NCI-H1092 treated with DMSO at 0.1 percent for 48 hours (cell line): ENCODE results near the gene SIGLEC1.

Experiments
- DNase-seq: peaks from one replicate; lab custom pipeline; 2025; lab: John Stamatoyannopoulos, UW

The SIGLEC1 gene

GRCh38 chr20:3728876-3729275 is 16.5 kb upstream of the SIGLEC1 start:
- no peak for DNase-seq

- DNase-seq = no peak
Measured at GRCh38 chr20:3728354-3728753, 16.0 kb upstream of the SIGLEC1 start.

- DNase-seq = no peak
Measured at GRCh38 chr20:3727401-3728021, 15.1 kb upstream of the SIGLEC1 start.

DNA sequence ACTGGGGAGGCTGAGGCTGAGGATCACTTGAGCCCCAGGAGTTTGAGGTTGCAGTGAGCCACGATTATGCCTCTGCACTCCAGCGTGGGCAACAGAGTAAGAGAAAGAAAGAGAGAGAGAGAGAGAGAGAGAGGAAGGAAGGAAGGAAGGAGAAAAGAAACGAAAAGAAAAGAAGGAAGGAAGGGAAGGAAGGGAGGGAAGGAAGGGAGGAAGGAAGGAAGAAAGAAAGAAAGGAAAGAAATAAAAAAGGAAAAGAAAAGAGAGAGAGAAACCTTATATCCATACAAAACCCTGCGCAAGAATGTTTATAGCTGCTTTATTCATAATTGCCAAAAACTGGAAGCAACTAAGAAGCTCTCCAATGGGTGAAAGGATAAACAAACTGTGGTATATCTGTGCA is 12.0 kb upstream of the SIGLEC1 start:
- no peak for DNase-seq

DNA sequence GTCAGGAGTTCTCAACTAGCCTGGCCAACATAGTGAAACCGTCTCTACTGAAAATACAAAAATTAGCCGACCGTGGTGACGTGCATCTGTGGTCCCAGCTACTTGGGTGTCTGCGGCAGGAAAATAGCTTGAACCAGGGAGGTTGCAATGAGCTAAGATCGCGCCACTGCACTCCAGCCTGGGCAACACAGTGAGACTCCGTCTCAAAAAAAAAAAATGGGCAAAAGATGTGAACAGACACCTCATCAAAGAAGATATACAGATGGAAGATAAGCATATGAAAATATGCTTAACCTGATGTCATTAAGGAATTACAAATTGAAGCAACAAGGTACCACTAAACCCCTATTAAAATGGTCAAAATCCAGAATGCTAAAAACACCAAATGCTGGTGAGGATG is 10.9 kb upstream of the SIGLEC1 start:
- no peak for DNase-seq

GRCh38 chr20:3721912-3722311 is 9.5 kb upstream of the SIGLEC1 start:
- DNase-seq = no peak

- DNase-seq = no peak
Measured at GRCh38 chr20:3720626-3721025, 8.2 kb upstream of the SIGLEC1 start.

GRCh38 chr20:3720068-3720467 is 7.7 kb upstream of the SIGLEC1 start:
- DNase-seq = no peak

DNA sequence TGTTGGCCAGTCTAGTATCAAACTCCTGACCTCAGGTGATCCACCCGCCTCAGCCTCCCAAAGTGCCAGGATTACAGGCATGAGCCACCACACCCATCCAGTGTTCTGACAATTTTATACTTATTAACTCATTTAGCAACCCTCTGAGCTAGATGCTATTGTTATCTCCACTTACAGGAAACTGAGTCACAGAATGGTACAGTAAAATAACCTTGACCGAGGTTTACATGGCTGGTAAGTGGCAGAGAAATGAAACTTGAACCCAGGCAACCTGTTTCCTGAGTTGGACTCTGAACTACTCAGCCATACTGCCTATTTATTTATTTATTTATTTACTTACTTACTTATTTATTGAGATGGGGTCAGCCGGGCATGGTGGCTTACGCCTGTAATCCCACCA is 6.6 kb upstream of the SIGLEC1 start:
- DNase-seq = no peak

- peak; percentile 25 for DNase-seq
Measured at GRCh38 chr20:3716195-3716834, 3.9 kb upstream of the SIGLEC1 start.

DNA sequence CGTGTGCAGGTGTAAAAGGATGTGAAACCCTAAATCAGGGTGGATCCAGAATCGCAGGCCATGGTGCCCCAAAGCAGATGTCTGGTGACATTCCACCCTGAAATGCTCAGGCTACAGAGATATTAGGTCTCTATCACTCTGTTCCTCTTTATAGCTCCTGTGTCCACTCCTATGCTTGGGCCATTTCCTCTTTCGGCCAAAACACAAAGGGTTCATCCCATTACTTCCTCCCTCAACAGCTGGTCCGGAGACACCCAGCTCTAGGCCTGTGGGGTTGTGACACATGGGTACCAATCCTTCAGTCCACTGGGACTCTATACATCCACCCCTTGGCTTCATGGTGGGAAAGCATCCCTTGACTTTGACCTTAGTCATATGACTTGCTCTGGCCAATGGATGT is 1.7 kb upstream of the SIGLEC1 start:
- DNase-seq = no peak

- no peak for DNase-seq
Measured at GRCh38 chr20:3711484-3711941, 887 bp downstream of the SIGLEC1 start.

- peak; percentile 22 for DNase-seq
Measured at GRCh38 chr20:3710703-3711483, 1.5 kb downstream of the SIGLEC1 start.

DNA sequence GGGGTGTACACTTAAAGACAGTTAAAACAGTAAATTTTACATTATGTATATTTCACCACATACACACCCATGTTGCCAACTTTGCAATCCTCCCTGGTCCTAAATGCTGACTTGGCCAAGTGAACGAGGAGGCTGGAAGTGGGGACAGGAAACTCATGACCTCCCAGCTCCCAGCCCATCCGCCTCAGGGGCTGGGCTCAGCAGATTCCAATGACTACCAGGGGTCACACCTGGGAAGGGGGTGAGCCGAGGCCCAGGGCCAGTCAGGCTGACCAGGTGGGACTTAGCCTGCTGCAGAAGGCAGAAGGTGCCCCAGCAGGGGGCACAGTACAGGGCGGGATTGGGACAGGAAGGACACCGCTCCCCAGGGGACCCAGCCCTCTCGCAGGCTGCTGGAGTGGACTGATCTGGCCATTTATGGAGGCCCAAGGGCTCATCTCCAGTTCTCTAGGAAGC is 2.4 kb downstream of the SIGLEC1 start:
- DNase-seq = no peak

DNA sequence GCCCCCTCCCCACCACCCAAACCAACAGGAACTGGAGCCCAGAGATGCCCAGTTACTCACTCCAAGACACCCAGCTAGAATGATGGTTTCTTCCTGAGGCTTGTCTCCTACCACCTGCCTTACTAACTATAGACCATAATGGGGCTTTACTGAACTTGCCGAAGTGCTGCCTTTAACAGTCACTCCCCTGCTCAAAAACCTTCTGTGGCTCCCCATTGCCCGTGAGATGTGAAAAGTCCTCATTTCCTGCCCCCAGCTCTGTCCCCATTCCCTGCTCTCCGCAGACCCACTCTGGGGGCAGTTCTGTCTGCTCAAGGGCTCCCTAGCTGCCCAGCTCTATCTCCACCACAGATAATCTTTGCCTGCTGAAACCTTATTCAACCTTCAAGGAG is 4.9 kb downstream of the SIGLEC1 start:
- no peak for DNase-seq

- no peak for DNase-seq
Measured at GRCh38 chr20:3706774-3707507, 5.5 kb downstream of the SIGLEC1 start.

GRCh38 chr20:3705970-3706739 is 6.2 kb downstream of the SIGLEC1 start:
- no peak for DNase-seq

- DNase-seq = no peak
Measured at GRCh38 chr20:3705491-3705969, 6.9 kb downstream of the SIGLEC1 start.

DNA sequence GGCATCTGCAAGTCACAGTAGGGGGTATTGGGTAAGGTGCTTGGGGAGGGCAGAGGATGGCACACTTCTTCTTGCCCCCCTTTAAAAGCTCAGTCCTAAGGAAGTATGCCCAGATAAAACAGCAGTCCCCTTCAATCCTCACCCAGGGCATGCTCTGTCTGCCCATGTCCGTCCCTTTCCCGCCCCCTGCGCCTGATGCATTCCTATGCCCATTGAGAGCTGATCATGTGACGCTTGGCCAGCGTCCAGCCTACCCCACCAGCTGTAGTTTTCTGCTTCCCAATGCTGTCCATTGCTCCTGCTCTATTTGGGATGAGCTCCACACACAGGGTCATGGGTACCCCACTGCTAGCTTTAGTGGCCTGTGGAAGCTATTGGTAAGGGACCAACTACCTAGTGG is 8.3 kb downstream of the SIGLEC1 start:
- no peak for DNase-seq

DNA sequence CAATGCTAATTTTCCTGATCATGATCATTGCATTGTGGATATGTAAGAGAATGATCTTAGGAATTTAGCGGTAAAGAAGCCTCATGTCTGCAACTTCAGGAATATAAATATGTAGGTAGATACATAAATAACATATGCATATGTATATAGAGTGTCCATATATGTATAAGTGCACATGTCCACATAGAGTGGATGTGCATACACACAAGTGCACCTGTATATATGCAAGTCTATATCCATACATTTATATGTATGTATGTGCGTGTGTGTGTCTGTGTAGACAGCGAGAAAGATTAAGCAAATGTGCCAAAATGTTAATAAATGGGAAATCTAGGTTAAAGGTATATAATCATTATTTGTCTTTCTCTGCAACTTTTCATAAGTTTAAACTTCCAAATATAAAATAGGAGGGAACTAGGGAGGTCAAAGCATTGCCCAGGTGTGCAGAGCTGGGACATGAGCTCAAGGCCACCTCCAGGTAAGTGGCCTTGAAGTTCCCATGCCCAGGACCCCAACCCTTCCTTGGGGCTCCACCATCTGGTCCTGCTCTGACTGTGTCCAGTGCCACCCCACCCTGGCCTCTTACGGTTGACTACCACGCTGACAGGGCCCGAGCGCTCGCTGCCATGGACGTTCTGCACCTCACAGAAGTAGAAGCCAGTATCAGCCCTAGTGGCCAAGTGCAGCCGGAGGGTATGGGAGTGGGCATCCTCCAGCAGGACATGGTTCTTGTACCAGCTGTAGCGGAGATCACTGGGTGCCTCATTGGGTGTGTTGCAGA is 9.6 kb downstream of the SIGLEC1 start:
- no peak for DNase-seq
